ENCODE data around the gene PSAT1. TPM values are rescaled to one million over a fixed set of nuclear protein-coding genes. Genes with fewer than 3 reads are reported as not detected.
A peak's percentile ranks its signal among the peaks of the same experiment; 100 is the strongest.
"Not testable (repeated sequence)": the region's sequence is repeated elsewhere in the genome, so short reads cannot be mapped to it uniquely, and the experiment has no call there.

PSAT1 gene
- total RNA-seq, 1 experiment from 2014 or later = 179 TPM

GRCh38 chr9:78280982-78281668 lies 15.8 kb upstream of the PSAT1 start:
- ChIA-PET CTCF (no interaction called here), POLR2A (ENCODE audit: low non-redundant PET) (no interaction called here)
- Histone ChIP-seq H3K27me3 (replicated peaks; ENCODE audit: insufficient read depth, low read depth, low read length, poor library complexity) (no peaks in the 10 kb centered on the region), H3K4me3 (ENCODE audit: low read depth, low read length, poor library complexity, severe bottlenecking) (no peak overlapping the region), H3K36me3 (ENCODE audit: insufficient read depth, low read length, poor library complexity, severe bottlenecking) (no peaks in the 10 kb centered on the region), H3K4me1 (ENCODE audit: insufficient read depth, low read length, poor library complexity, severe bottlenecking) (peaks cover 7% of the 10 kb centered on the region), H3K9me3 (ENCODE audit: low read depth, low read length, poor library complexity, severe bottlenecking) (no peaks in the 10 kb centered on the region), H3K27ac (ENCODE audit: low read depth, low read length, poor library complexity, severe bottlenecking) (no peak overlapping the region)
- no TSS peak for BruUV-seq (replicated peaks)
- peak; percentile 23 for DNase-seq (ENCODE audit: low spot score)
- intact Hi-C loops (cut with micrococcal nuclease; ENCODE audit: unreplicated experiment) = no loop called here
- TF ChIP-seq, protein P1, sequence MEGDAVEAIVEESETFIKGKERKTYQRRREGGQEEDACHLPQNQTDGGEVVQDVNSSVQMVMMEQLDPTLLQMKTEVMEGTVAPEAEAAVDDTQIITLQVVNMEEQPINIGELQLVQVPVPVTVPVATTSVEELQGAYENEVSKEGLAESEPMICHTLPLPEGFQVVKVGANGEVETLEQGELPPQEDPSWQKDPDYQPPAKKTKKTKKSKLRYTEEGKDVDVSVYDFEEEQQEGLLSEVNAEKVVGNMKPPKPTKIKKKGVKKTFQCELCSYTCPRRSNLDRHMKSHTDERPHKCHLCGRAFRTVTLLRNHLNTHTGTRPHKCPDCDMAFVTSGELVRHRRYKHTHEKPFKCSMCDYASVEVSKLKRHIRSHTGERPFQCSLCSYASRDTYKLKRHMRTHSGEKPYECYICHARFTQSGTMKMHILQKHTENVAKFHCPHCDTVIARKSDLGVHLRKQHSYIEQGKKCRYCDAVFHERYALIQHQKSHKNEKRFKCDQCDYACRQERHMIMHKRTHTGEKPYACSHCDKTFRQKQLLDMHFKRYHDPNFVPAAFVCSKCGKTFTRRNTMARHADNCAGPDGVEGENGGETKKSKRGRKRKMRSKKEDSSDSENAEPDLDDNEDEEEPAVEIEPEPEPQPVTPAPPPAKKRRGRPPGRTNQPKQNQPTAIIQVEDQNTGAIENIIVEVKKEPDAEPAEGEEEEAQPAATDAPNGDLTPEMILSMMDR (conservative IDR thresholded peaks at IDR 0.05; ENCODE audit: low read depth, low read length) = no peak
- no peak for TF ChIP-seq EZH2 (IDR thresholded peaks at IDR 0.05; ENCODE audit: borderline replicate concordance, low read depth, low read length, poor library complexity, severe bottlenecking)

DNA sequence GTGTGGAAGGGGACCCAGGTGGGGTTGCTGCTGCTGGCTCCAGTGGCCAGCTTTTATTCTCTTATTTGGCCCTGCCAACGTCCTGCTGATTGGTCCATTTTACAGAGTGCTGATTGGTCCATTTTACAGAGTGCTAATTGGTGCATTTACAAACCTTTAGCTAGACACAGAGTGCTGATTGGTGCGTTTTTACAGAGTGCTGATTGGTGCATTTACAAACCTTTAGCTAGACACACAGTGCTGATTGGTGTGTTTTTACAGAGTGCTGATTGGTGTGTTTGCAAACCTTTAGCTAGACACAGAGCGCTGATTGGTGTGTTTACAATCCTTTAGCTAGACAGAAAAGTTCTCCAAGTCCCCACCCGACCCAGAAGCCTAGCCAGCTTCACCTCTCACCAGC lies 12.7 kb upstream of the PSAT1 start:
- H3K36me3 ChIP-seq (ENCODE audit: insufficient read depth, low read length, poor library complexity, severe bottlenecking); H3K9me3 ChIP-seq (ENCODE audit: low read depth, low read length, poor library complexity, severe bottlenecking); H3K27ac ChIP-seq (ENCODE audit: low read depth, low read length, poor library complexity, severe bottlenecking); H3K27me3 ChIP-seq (replicated peaks; ENCODE audit: insufficient read depth, low read depth, low read length, poor library complexity); CTCF ChIA-PET; BruUV-seq (replicated peaks); DNase-seq (ENCODE audit: low spot score); H3K4me3 ChIP-seq (ENCODE audit: low read depth, low read length, poor library complexity, severe bottlenecking); H3K4me1 ChIP-seq (ENCODE audit: insufficient read depth, low read length, poor library complexity, severe bottlenecking); intact Hi-C loops (cut with micrococcal nuclease; ENCODE audit: unreplicated experiment): not testable (repeated sequence)
- POLR2A ChIA-PET (ENCODE audit: low non-redundant PET) = interaction anchor here (1.5 kb wide), 1 partner anchor 13 kb away, joined by 6 read pairs; the partner anchor contains the start of gene PSAT1

- intact Hi-C loops (cut with micrococcal nuclease; ENCODE audit: unreplicated experiment) = no loop called here
- peaks cover 4% of the 10 kb centered on the region for H3K4me1 ChIP-seq (ENCODE audit: insufficient read depth, low read length, poor library complexity, severe bottlenecking)
- TF ChIP-seq, protein P1 (conservative IDR thresholded peaks at IDR 0.05; ENCODE audit: low read depth, low read length) = no peak
- no peak for TF ChIP-seq EZH2 (IDR thresholded peaks at IDR 0.05; ENCODE audit: borderline replicate concordance, low read depth, low read length, poor library complexity, severe bottlenecking)
- CTCF ChIA-PET = no interaction called here
- H3K4me3 ChIP-seq (ENCODE audit: low read depth, low read length, poor library complexity, severe bottlenecking) = no peak overlapping the region
- H3K9me3 ChIP-seq (ENCODE audit: low read depth, low read length, poor library complexity, severe bottlenecking) = no peaks in the 10 kb centered on the region
- DNase-seq (ENCODE audit: low spot score) = no peak
- BruUV-seq (replicated peaks) = no TSS peak
- H3K27me3 ChIP-seq (replicated peaks; ENCODE audit: insufficient read depth, low read depth, low read length, poor library complexity) = no peaks in the 10 kb centered on the region
- H3K36me3 ChIP-seq (ENCODE audit: insufficient read depth, low read length, poor library complexity, severe bottlenecking) = no peaks in the 10 kb centered on the region
- POLR2A ChIA-PET (ENCODE audit: low non-redundant PET) = no interaction called here
- H3K27ac ChIP-seq (ENCODE audit: low read depth, low read length, poor library complexity, severe bottlenecking) = no peak overlapping the region
Observed at GRCh38 chr9:78286125-78286524, 10.8 kb upstream of the PSAT1 start.

DNA sequence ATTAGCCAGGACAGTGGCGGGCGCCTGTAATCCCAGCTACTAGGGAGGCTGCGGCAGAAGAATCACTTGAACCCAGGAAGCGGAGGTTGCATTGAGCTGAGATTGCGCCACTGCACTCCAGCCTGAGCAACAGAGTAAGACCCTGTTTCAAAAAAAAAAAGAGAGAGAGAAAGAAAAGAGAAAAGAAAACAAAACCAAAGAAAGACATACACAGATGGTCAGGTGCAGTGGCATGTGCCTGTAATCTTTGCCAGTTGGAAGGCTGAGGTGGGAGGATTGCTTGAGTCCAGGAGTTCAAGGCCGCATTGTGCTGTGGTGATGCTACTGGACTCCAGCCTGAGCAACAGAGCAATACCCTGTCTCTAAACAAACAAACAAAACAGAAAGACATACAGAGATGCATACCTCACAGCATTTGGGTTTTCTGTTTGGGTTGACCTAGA lies 10.0 kb upstream of the PSAT1 start:
- intact Hi-C loops (cut with micrococcal nuclease; ENCODE audit: unreplicated experiment) = no loop called here
- H3K36me3 ChIP-seq (ENCODE audit: insufficient read depth, low read length, poor library complexity, severe bottlenecking) = no peaks in the 10 kb centered on the region
- POLR2A ChIA-PET (ENCODE audit: low non-redundant PET) = no interaction called here
- H3K4me1 ChIP-seq (ENCODE audit: insufficient read depth, low read length, poor library complexity, severe bottlenecking) = no peaks in the 10 kb centered on the region
- no peak for TF ChIP-seq EZH2 (IDR thresholded peaks at IDR 0.05; ENCODE audit: borderline replicate concordance, low read depth, low read length, poor library complexity, severe bottlenecking)
- TF ChIP-seq, protein P1 (conservative IDR thresholded peaks at IDR 0.05; ENCODE audit: low read depth, low read length) = no peak
- no peaks in the 10 kb centered on the region for H3K9me3 ChIP-seq (ENCODE audit: low read depth, low read length, poor library complexity, severe bottlenecking)
- no peaks in the 10 kb centered on the region for H3K27me3 ChIP-seq (replicated peaks; ENCODE audit: insufficient read depth, low read depth, low read length, poor library complexity)
- no peak for DNase-seq (ENCODE audit: low spot score)
- no peak overlapping the region for H3K27ac ChIP-seq (ENCODE audit: low read depth, low read length, poor library complexity, severe bottlenecking)
- CTCF ChIA-PET = no interaction called here
- no peak overlapping the region for H3K4me3 ChIP-seq (ENCODE audit: low read depth, low read length, poor library complexity, severe bottlenecking)
- no TSS peak for BruUV-seq (replicated peaks)
